K562 (cell line): ENCODE results near the gene SPHK1. TPM values are rescaled to one million over a fixed set of nuclear protein-coding genes. Genes with fewer than 3 reads are reported as not detected.
A peak's percentile ranks its signal among the peaks of the same experiment; 100 is the strongest.

Source experiments
- FOXA3 ChIP-seq, 2 experiments: fragments of 450-650 bp in 1 of 2; sonication (generic) in 1 of 2; formaldehyde crosslinking; IDR thresholded peaks in 1 of 2; conservative IDR thresholded peaks in 1 of 2; 2 replicates each; pipeline versions ENCODE4 v1.4.0 to v1.8.0; 2020 to 2022; ENCODE audit warnings: mild to moderate bottlenecking in 2 of 2, missing genetic modification reagents in 1 of 2
- FOXK1 ChIP-seq: sonication (generic); formaldehyde crosslinking; IDR thresholded peaks from 2 replicates; pipeline ENCODE4 v1.8.0; 2022; ENCODE audit warnings: missing genetic modification reagents, mild to moderate bottlenecking, borderline replicate concordance
- PHF20 ChIP-seq: fragments of 450-650 bp; IDR thresholded peaks from 2 replicates; pipeline ENCODE4 v1.6.1; 2018; ENCODE audit not compliant: partially characterized antibody
- POLR2G ChIP-seq: fragments of 200-400 bp; formaldehyde crosslinking; IDR thresholded peaks from 2 replicates; pipeline ENCODE4 v1.6.1; 2017; ENCODE audit warnings: low read depth, mild to moderate bottlenecking, antibody characterized with exemption, low read length, moderate library complexity
- SMARCA4 ChIP-seq: fragments of 450-650 bp; IDR thresholded peaks from 2 replicates; pipeline ENCODE4 v1.6.1; 2016
- WHSC1 ChIP-seq: IDR thresholded peaks from one replicate; pipeline ENCODE4 v1.6.1; 2012; ENCODE audit warnings: low read length, control low read depth, inconsistent platforms
- ZNF146 ChIP-seq: IDR thresholded peaks from one replicate; pipeline ENCODE4 v1.6.1; 2018; ENCODE audit warnings: missing compliant biosample characterization; ENCODE audit not compliant: unreplicated experiment
- ZNF175 ChIP-seq: fragments of 200-800 bp; sonication (Bioruptor generic); IDR thresholded peaks from 2 replicates; pipeline ENCODE4 v1.6.1; 2016; ENCODE audit warnings: low read depth, mild to moderate bottlenecking, missing genetic modification characterization, missing compliant biosample characterization
- polyA plus RNA-seq, 8 experiments: library from polyadenylated mRNA; depleted of rRNA in 4 of 8; stranded (reverse) in 5 of 8; unstranded in 3 of 8; fragments of >200 nt; fragmentation: Nextera tagmentation in 2 of 8; fragmentation: Illumina TruSeq in 1 of 8; extraction: Ambion mirVana in 2 of 8; extraction: Trizol in 1 of 8; gene quantifications; 2 replicates each; pipeline versions ENCODE4 v1.2.1 to v1.2.3, GENCODE V29; 2011 to 2014; ENCODE audit warnings: inconsistent platforms in 1 of 8, missing spikeins in 1 of 8
- total RNA-seq, 7 experiments: library from RNA; depleted of rRNA in 6 of 7; stranded (reverse); fragments of >200 nt in 6 of 7; fragmentation: Illumina TruSeq in 2 of 7; extraction: Trizol in 2 of 7; gene quantifications; 2 replicates each; pipeline versions ENCODE4 v1.2.1 to v1.2.3, GENCODE V29; 2011 to 2021; ENCODE audit warnings: low replicate concordance in 1 of 7
- TF ChIP-seq, protein P1 (sequence below), 2 experiments: fragments of 450-650 bp in 1 of 2; sonication (generic) in 1 of 2; formaldehyde crosslinking in 1 of 2; IDR thresholded peaks; 2 replicates each; pipeline versions ENCODE4 v1.7.1 to v1.9.0; 2016 to 2022; ENCODE audit warnings: inconsistent platforms in 1 of 2, mild to moderate bottlenecking in 1 of 2, missing genetic modification reagents in 1 of 2
- TF ChIP-seq, protein P2 (sequence below), 2 experiments: fragments of 450-650 bp in 1 of 2; sonication (generic) in 1 of 2; formaldehyde crosslinking in 1 of 2; IDR thresholded peaks in 1 of 2; conservative IDR thresholded peaks in 1 of 2; 2 replicates each; pipeline versions ENCODE4 v1.6.1 to v1.8.1; 2016 to 2023; ENCODE audit warnings: mild to moderate bottlenecking in 2 of 2, moderate library complexity in 2 of 2, inconsistent platforms in 1 of 2, missing genetic modification reagents in 1 of 2
- TF ChIP-seq, protein P3 (sequence below): fragments of 450-650 bp; IDR thresholded peaks from 2 replicates; pipeline ENCODE4 v1.6.1; 2016; ENCODE audit warnings: antibody characterized with exemption
- TF ChIP-seq, protein P4 (sequence below): fragments of 250-450 bp; sonication (Bioruptor Pico); IDR thresholded peaks from 2 replicates; pipeline ENCODE4 v1.8.0; 2021; ENCODE audit warnings: borderline replicate concordance, mild to moderate bottlenecking, moderate library complexity; ENCODE audit not compliant: poor library complexity, severe bottlenecking

SPHK1 gene
- total and polyA plus RNA-seq, 9 of the 15 experiments (the other 6 are each of a cell fraction or from before 2014, with no cell fraction given), result 0.21 to 60.3 (median 14.5) TPM

DNA sequence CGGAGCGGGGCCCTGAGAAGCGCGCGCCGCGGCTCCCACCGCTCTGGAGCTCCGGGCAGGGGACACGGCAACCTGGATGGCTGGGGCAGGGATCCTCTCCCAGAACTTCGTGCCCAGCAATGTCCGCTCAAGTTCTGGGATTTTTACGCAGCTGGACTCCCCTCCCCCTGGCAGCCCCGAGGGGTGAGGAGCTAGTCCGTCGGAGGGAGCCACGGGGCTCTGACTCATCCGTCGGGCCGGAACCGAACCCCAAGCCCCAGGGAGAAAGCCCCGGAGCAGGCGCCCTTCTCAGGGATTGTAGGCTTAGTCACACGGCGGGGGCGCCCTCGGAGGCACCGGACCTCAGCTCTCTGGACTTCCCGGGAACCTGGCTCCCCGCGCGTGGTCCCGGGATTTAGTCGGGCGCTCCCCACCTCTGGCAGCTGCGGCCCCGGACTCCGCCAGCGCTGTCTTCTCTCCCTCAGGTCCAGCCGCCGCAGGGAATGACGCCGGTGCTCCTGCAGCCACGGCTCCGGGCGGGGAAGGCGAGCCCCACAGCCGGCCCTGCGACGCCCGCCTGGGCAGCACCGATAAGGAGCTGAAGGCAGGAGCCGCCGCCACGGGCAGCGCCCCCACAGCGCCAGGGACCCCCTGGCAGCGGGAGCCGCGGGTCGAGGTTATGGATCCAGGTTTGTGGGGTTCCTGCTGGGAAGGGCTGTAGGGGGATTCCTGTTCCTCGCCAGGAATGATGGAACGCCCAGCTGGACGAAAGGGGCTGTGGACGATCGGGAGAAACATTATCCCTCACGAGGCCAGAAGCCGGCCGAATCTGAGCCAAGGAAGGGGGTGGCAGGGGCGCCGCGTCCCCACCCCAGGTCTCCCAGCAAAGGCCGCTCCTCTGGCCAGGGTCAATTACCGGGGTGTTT is 830 bp downstream of the SPHK1 start (continued):
- TF ChIP-seq, protein P1, sequence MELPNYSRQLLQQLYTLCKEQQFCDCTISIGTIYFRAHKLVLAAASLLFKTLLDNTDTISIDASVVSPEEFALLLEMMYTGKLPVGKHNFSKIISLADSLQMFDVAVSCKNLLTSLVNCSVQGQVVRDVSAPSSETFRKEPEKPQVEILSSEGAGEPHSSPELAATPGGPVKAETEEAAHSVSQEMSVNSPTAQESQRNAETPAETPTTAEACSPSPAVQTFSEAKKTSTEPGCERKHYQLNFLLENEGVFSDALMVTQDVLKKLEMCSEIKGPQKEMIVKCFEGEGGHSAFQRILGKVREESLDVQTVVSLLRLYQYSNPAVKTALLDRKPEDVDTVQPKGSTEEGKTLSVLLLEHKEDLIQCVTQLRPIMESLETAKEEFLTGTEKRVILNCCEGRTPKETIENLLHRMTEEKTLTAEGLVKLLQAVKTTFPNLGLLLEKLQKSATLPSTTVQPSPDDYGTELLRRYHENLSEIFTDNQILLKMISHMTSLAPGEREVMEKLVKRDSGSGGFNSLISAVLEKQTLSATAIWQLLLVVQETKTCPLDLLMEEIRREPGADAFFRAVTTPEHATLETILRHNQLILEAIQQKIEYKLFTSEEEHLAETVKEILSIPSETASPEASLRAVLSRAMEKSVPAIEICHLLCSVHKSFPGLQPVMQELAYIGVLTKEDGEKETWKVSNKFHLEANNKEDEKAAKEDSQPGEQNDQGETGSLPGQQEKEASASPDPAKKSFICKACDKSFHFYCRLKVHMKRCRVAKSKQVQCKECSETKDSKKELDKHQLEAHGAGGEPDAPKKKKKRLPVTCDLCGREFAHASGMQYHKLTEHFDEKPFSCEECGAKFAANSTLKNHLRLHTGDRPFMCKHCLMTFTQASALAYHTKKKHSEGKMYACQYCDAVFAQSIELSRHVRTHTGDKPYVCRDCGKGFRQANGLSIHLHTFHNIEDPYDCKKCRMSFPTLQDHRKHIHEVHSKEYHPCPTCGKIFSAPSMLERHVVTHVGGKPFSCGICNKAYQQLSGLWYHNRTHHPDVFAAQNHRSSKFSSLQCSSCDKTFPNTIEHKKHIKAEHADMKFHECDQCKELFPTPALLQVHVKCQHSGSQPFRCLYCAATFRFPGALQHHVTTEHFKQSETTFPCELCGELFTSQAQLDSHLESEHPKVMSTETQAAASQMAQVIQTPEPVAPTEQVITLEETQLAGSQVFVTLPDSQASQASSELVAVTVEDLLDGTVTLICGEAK (IDR thresholded peaks at IDR 0.05), result 0 out of 2 replicates have a peak, but pooled peaks have one; percentile 20
- TF ChIP-seq, protein P1 (CRISPR knock-in tag; IDR thresholded peaks at IDR 0.05), result no peak
- TF ChIP-seq, protein P2, sequence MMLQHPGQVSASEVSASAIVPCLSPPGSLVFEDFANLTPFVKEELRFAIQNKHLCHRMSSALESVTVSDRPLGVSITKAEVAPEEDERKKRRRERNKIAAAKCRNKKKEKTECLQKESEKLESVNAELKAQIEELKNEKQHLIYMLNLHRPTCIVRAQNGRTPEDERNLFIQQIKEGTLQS (IDR thresholded peaks at IDR 0.05), result peak; percentile 83
- TF ChIP-seq, protein P2 (CRISPR knock-in tag; conservative IDR thresholded peaks at IDR 0.05), result no peak; the same call in 1 of the 2 replicates
- TF ChIP-seq PHF20, result no peak
- TF ChIP-seq ZNF146 (CRISPR knock-in tag), result no peak
- TF ChIP-seq, protein P3, sequence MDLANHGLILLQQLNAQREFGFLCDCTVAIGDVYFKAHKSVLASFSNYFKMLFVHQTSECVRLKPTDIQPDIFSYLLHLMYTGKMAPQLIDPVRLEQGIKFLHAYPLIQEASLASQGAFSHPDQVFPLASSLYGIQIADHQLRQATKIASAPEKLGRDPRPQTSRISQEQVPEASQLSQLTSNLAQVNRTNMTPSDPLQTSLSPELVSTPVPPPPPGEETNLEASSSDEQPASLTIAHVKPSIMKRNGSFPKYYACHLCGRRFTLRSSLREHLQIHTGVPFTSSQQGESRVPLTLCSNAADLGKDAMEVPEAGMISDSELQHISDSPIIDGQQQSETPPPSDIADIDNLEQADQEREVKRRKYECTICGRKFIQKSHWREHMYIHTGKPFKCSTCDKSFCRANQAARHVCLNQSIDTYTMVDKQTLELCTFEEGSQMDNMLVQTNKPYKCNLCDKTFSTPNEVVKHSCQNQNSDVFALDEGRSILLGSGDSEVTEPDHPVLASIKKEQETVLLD, result peak; percentile 50; the same call in 1 of the 2 replicates
- peak; percentile 57; the same call in 1 of the 2 replicates for TF ChIP-seq POLR2G
- no peak for TF ChIP-seq ZNF175 (CRISPR knock-in tag)
- TF ChIP-seq, protein P4, sequence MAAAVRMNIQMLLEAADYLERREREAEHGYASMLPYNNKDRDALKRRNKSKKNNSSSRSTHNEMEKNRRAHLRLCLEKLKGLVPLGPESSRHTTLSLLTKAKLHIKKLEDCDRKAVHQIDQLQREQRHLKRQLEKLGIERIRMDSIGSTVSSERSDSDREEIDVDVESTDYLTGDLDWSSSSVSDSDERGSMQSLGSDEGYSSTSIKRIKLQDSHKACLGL (CRISPR knock-in tag), result no peak
- 0 out of 2 replicates have a peak, but pooled peaks have one; percentile 11 for TF ChIP-seq FOXK1
- no peak for TF ChIP-seq WHSC1
- TF ChIP-seq SMARCA4, result 0 out of 2 replicates have a peak, but pooled peaks have one; percentile 28
- 0 out of 4 replicates have a peak, but pooled peaks of 1 of the 2 experiments have one; percentile 25 for TF ChIP-seq FOXA3 (CRISPR knock-in tag; conservative IDR thresholded peaks at IDR 0.05 in 1 of 2, IDR thresholded peaks at IDR 0.05 in 1 of 2)
